ENCODE data around the gene PAQR4.
"Not testable (repeated sequence)": the region's sequence is repeated elsewhere in the genome, so short reads cannot be mapped to it uniquely, and the experiment has no call there.

The PAQR4 gene

GRCh38 chr16:2934450-2934849 is 34.7 kb upstream of the PAQR4 start:
- no peak for DNase-seq (ENCODE audit: low read depth)

GRCh38 chr16:2936436-2937011 is 32.6 kb upstream of the PAQR4 start:
- no peak overlapping the region for H3K4me3 ChIP-seq (ENCODE audit: low read depth, low read length)
- TF ChIP-seq CTCF (IDR thresholded peaks at IDR 0.05; ENCODE audit: low read depth, low read length, missing control alignments) = no peak
- no peak for DNase-seq (ENCODE audit: low read depth)

More at GRCh38 chr16:2934450-2934849, 34.7 kb upstream of the PAQR4 start:
- TF ChIP-seq CTCF (IDR thresholded peaks at IDR 0.05; ENCODE audit: low read depth, low read length, missing control alignments) = no peak
- no peak overlapping the region for H3K4me3 ChIP-seq (ENCODE audit: low read depth, low read length)

- no peak for TF ChIP-seq CTCF (IDR thresholded peaks at IDR 0.05; ENCODE audit: low read depth, low read length, missing control alignments)
- no peak for DNase-seq (ENCODE audit: low read depth)
Observed at GRCh38 chr16:2937170-2937569, 32.0 kb upstream of the PAQR4 start.

GRCh38 chr16:2938206-2938605 is 30.9 kb upstream of the PAQR4 start:
- no peak for TF ChIP-seq CTCF (IDR thresholded peaks at IDR 0.05; ENCODE audit: low read depth, low read length, missing control alignments)
- no peak overlapping the region for H3K4me3 ChIP-seq (ENCODE audit: low read depth, low read length)

More at GRCh38 chr16:2937170-2937569, 32.0 kb upstream of the PAQR4 start:
- no peak overlapping the region for H3K4me3 ChIP-seq (ENCODE audit: low read depth, low read length)

GRCh38 chr16:2939968-2940367 is 29.2 kb upstream of the PAQR4 start:
- no peak for TF ChIP-seq CTCF (IDR thresholded peaks at IDR 0.05; ENCODE audit: low read depth, low read length, missing control alignments)
- no peak for DNase-seq (ENCODE audit: low read depth)
- H3K4me3 ChIP-seq (ENCODE audit: low read depth, low read length) = no peak overlapping the region

More at GRCh38 chr16:2938206-2938605, 30.9 kb upstream of the PAQR4 start:
- no peak for DNase-seq (ENCODE audit: low read depth)

- no peak for TF ChIP-seq CTCF (IDR thresholded peaks at IDR 0.05; ENCODE audit: low read depth, low read length, missing control alignments)
- no peak for DNase-seq (ENCODE audit: low read depth)
- no peak overlapping the region for H3K4me3 ChIP-seq (ENCODE audit: low read depth, low read length)
Observed at GRCh38 chr16:2942045-2942444, 27.1 kb upstream of the PAQR4 start.

GRCh38 chr16:2943716-2944115 is 25.4 kb upstream of the PAQR4 start:
- H3K4me3 ChIP-seq (ENCODE audit: low read depth, low read length); DNase-seq (ENCODE audit: low read depth): not testable (repeated sequence)
